T-helper 1 cell (primary cell): Measurements from ENCODE around the gene SLC48A1.

ENCODE experiments used
- DNase-seq, 5 donors: peaks; one replicate each; pipeline ENCODE4 v3.0.0-alpha.2; 2012 to 2020

SLC48A1 gene

GRCh38 chr12:47828976-47829482 is 56.0 kb downstream of the SLC48A1 start:
- DNase-seq = no peak

- no peak for DNase-seq
These were observed 56.5 kb downstream of the SLC48A1 start for GRCh38 chr12:47829584-47829983.
